Motor neuron (in vitro differentiated cells): ENCODE results near the gene KDM2A. TPM values are rescaled to one million over a fixed set of nuclear protein-coding genes. Genes with fewer than 3 reads are reported as not detected.

Experiments
- ATAC-seq, 8 experiments: fragments of 200-7000 bp; cut with Tn5 transposase; replicated peaks in 6 of 8; 2 replicates each; pipeline ENCODE4 v1.8.0; 2021; ENCODE audit warnings: mild to moderate bottlenecking in 8 of 8, moderate library complexity in 8 of 8
- H3K27ac ChIP-seq, 2 donors: fragments of 250-450 bp; sonication (Bioruptor Pico); 2 replicates each; pipeline ENCODE4 v1.9.0; 2021; ENCODE audit warnings: antibody characterized with exemption in 2 of 2, mild to moderate bottlenecking in 2 of 2, moderate library complexity in 1 of 2
- H3K4me1 ChIP-seq, 2 donors: fragments of 250-450 bp; sonication (Bioruptor Pico); replicated peaks in 1 of 2; 2 replicates each; pipeline ENCODE4 v1.6.1; 2021; ENCODE audit warnings: antibody characterized with exemption in 2 of 2, mild to moderate bottlenecking in 2 of 2, moderate library complexity in 1 of 2
- H3K4me3 ChIP-seq, 5 donors: fragments of 250-450 bp; sonication (Bioruptor Pico); 2 replicates each; pipeline ENCODE4 v1.9.0; 2021; ENCODE audit warnings: antibody characterized with exemption in 5 of 5, mild to moderate bottlenecking in 5 of 5, moderate library complexity in 4 of 5
- WGBS, 10 experiments: fragments of 450-650 bp; shearing (Covaris generic); methylation state at CpG; one replicate each; pipeline ENCODE4 v1.0.0; 2022; 5-methylcytosine and 5-hydroxymethylcytosine counted together
- in situ Hi-C, 9 experiments: fragments of 400-800 bp; cut with MboI; loops; one replicate each; pipeline ENCODE4 v1.15.0; 2021; ENCODE audit warnings: low sequenced_read_pairs in 9 of 9, low pct_unique_long_range_greater_than_20kb in 2 of 9; ENCODE audit not compliant: unreplicated experiment in 9 of 9
- total RNA-seq, 8 experiments: library from RNA; unstranded; fragments of 300-600 nt; gene quantifications; 2 replicates each; pipeline versions ENCODE4 v1.2.3 to v1.2.4, GENCODE V29; 2022

KDM2A gene
- total RNA-seq, 8 experiments from 2014 or later, result 20.5 to 83.0 (median 33.9) TPM

- in situ Hi-C loops, result no loop called here
- no peak overlapping the region for H3K4me3 ChIP-seq
- WGBS, 10 experiments, result 87 to 100% (median 97%) methylated on average over 1 to 5 of the region's 14 CpGs; no CpG with 5 or more reads in 7 of the 10 experiments
- H3K27ac ChIP-seq, result peak overlapping the region; percentile 56 to 78
- H3K4me1 ChIP-seq, result peaks cover 13 to 17% of the 10 kb centered on the region in 2 donors
- no peak for ATAC-seq
Measured at GRCh38 chr11:67278135-67278938, 159.3 kb downstream of the KDM2A start.

GRCh38 chr11:67278939-67279588 lies 160.0 kb downstream of the KDM2A start:
- 87 to 100% (median 96%) methylated on average over 1 to 7 of the region's 14 CpGs; no CpG with 5 or more reads in 5 of the 10 experiments for WGBS, 10 experiments
- no peak for ATAC-seq
- Histone ChIP-seq H3K4me1 (peaks cover 13 to 17% of the 10 kb centered on the region in 2 donors), H3K27ac (no peak overlapping the region), H3K4me3 (no peak overlapping the region)
- in situ Hi-C loops, result no loop called here

GRCh38 chr11:67279589-67280340 lies 160.7 kb downstream of the KDM2A start:
- peaks cover 13 to 17% of the 10 kb centered on the region in 2 donors for H3K4me1 ChIP-seq
- in situ Hi-C loops, result no loop called here
- no peak overlapping the region for H3K4me3 ChIP-seq
- WGBS, 10 experiments, result 87 to 100% methylated on average over 1 to 5 of the region's 17 CpGs; no CpG with 5 or more reads in 8 of the 10 experiments
- ATAC-seq, result no peak
- H3K27ac ChIP-seq, result no peak overlapping the region

- ATAC-seq, result no peak
- Histone ChIP-seq H3K4me3 (no peak overlapping the region), H3K27ac (no peak overlapping the region), H3K4me1 (peaks cover 13 to 17% of the 10 kb centered on the region in 2 donors)
- WGBS, 10 experiments, result 89 to 100% (median 100%) methylated on average over 1 to 5 of the region's 13 CpGs; no CpG with 5 or more reads in 7 of the 10 experiments
- in situ Hi-C loops, result no loop called here
Measured at GRCh38 chr11:67280341-67280787, 161.3 kb downstream of the KDM2A start.

- Histone ChIP-seq H3K4me1 (peaks cover 13 to 17% of the 10 kb centered on the region in 2 donors), H3K27ac (no peak overlapping the region), H3K4me3 (no peak overlapping the region)
- ATAC-seq, result no peak
- WGBS, 10 experiments, result 96 to 100% (median 100%) methylated on average over 1 to 5 of the region's 31 CpGs; no CpG with 5 or more reads in 7 of the 10 experiments
- in situ Hi-C loops, result no loop called here
Measured at GRCh38 chr11:67280788-67281551, 161.9 kb downstream of the KDM2A start.

- Histone ChIP-seq H3K4me1 (peaks cover 13 to 15% of the 10 kb centered on the region in 2 donors), H3K4me3 (no peak overlapping the region), H3K27ac (no peak overlapping the region)
- in situ Hi-C loops, result no loop called here
- 93 to 100% (median 100%) methylated on average over 1 to 3 of the region's 27 CpGs; no CpG with 5 or more reads in 7 of the 10 experiments for WGBS, 10 experiments
- no peak for ATAC-seq
Measured at GRCh38 chr11:67281552-67282150, 162.6 kb downstream of the KDM2A start.

- in situ Hi-C loops, result no loop called here
- H3K4me1 ChIP-seq, result peaks cover 10 to 12% of the 10 kb centered on the region in 2 donors
- WGBS, 10 experiments, result 100% methylated on average over 1 to 3 of the region's 20 CpGs; no CpG with 5 or more reads in 8 of the 10 experiments
- H3K27ac ChIP-seq, result no peak overlapping the region
- ATAC-seq, result no peak
- H3K4me3 ChIP-seq, result no peak overlapping the region
Measured at GRCh38 chr11:67282155-67282875, 163.3 kb downstream of the KDM2A start.

- H3K27ac ChIP-seq, result no peak overlapping the region
- H3K4me1 ChIP-seq, result peaks cover 10 to 12% of the 10 kb centered on the region in 2 donors
- no peak for ATAC-seq
- H3K4me3 ChIP-seq, result no peak overlapping the region
- WGBS, 10 experiments, result 100% methylated on average over 1 to 2 of the region's 11 CpGs; no CpG with 5 or more reads in 8 of the 10 experiments
- in situ Hi-C loops, result no loop called here
Measured at GRCh38 chr11:67282876-67283371, 163.9 kb downstream of the KDM2A start.

GRCh38 chr11:67283481-67283963 lies 164.5 kb downstream of the KDM2A start:
- in situ Hi-C loops, result no loop called here
- no peak overlapping the region for H3K27ac ChIP-seq
- 80 to 89% methylated on average over 1 to 3 of the region's 13 CpGs; no CpG with 5 or more reads in 8 of the 10 experiments for WGBS, 10 experiments
- H3K4me1 ChIP-seq, result peaks cover 12 to 13% of the 10 kb centered on the region in 2 donors
- no peak for ATAC-seq
- H3K4me3 ChIP-seq, result no peak overlapping the region

GRCh38 chr11:67284811-67285540 lies 165.9 kb downstream of the KDM2A start:
- no peak for ATAC-seq
- Histone ChIP-seq H3K4me1 (peaks cover 13 to 15% of the 10 kb centered on the region in 2 donors), H3K4me3 (no peak overlapping the region), H3K27ac (no peak overlapping the region)
- in situ Hi-C loops, result no loop called here
- WGBS, 10 experiments, result 90 to 100% (median 96%) methylated on average over 1 to 21 of the region's 45 CpGs; no CpG with 5 or more reads in 2 of the 10 experiments
